Neural cell (in vitro differentiated cells): Measurements from ENCODE around the gene SLC22A31.

Experiments used
- EP300 ChIP-seq: fragments of 450-650 bp; conservative IDR thresholded peaks from 2 replicates; pipeline ENCODE4 v1.6.1; 2014; ENCODE audit warnings: antibody characterized with exemption, mild to moderate bottlenecking, moderate library complexity; ENCODE audit not compliant: poor library complexity, severe bottlenecking
- EZH2 ChIP-seq: fragments of 200-600, 300-800 bp; shearing (Covaris generic), sonication (generic); IDR thresholded peaks from 2 replicates; pipeline ENCODE4 v1.6.1; 2014; ENCODE audit warnings: antibody characterized with exemption, low read length, borderline replicate concordance, mild to moderate bottlenecking; ENCODE audit not compliant: insufficient read depth, poor library complexity, severe bottlenecking
- MXI1 ChIP-seq: fragments of 450-650 bp; conservative IDR thresholded peaks from 2 replicates; pipeline ENCODE4 v1.6.1; 2014; ENCODE audit warnings: antibody characterized with exemption, mild to moderate bottlenecking; ENCODE audit not compliant: poor library complexity, severe bottlenecking
- POLR2AphosphoS5 ChIP-seq: IDR thresholded peaks from 2 replicates; pipeline ENCODE4 v1.6.1; 2012
- RAD21 ChIP-seq: fragments of 450-650 bp; conservative IDR thresholded peaks from 2 replicates; pipeline ENCODE4 v1.6.1; 2014; ENCODE audit warnings: antibody characterized with exemption, mild to moderate bottlenecking, moderate library complexity
- SMC3 ChIP-seq: fragments of 450-650 bp; conservative IDR thresholded peaks from 2 replicates; pipeline ENCODE4 v1.6.1; 2014; ENCODE audit warnings: antibody characterized with exemption, mild to moderate bottlenecking, moderate library complexity; ENCODE audit not compliant: poor library complexity
- TAF1 ChIP-seq: IDR thresholded peaks from 2 replicates; pipeline ENCODE4 v1.6.1; 2012; ENCODE audit warnings: low read depth
- TF ChIP-seq, protein P1 (sequence below): fragments of 450-650 bp; IDR thresholded peaks from 2 replicates; pipeline ENCODE4 v1.5.1; 2014; ENCODE audit warnings: antibody characterized with exemption, mild to moderate bottlenecking, moderate library complexity; ENCODE audit not compliant: poor library complexity, severe bottlenecking
- TF ChIP-seq, protein P2 (sequence below): IDR thresholded peaks from 2 replicates; pipeline ENCODE4 v1.6.1; 2012; ENCODE audit warnings: borderline replicate concordance

DNA sequence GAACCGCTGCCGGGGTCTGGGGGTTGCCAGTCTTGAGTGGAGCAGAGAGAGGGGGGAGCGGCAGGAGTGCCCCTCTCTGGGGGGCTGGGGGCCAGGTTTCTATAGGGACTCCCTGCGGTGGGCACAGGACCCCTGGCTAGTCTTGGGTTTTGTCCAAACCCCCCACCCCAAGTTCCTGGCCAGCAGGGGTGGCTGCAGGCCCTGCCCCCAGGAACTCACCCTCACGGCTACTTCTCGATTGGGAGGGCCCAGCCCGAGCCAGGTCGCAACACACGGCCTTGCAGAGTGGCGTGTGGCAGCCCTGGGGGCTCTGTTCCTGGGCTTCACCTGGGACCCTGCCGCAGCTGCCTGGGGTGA lies 28.2 kb downstream of the SLC22A31 start:
- TF ChIP-seq, protein P1, sequence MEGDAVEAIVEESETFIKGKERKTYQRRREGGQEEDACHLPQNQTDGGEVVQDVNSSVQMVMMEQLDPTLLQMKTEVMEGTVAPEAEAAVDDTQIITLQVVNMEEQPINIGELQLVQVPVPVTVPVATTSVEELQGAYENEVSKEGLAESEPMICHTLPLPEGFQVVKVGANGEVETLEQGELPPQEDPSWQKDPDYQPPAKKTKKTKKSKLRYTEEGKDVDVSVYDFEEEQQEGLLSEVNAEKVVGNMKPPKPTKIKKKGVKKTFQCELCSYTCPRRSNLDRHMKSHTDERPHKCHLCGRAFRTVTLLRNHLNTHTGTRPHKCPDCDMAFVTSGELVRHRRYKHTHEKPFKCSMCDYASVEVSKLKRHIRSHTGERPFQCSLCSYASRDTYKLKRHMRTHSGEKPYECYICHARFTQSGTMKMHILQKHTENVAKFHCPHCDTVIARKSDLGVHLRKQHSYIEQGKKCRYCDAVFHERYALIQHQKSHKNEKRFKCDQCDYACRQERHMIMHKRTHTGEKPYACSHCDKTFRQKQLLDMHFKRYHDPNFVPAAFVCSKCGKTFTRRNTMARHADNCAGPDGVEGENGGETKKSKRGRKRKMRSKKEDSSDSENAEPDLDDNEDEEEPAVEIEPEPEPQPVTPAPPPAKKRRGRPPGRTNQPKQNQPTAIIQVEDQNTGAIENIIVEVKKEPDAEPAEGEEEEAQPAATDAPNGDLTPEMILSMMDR = no peak
- TF ChIP-seq RAD21 (no peak), POLR2AphosphoS5 (no peak), TAF1 (no peak), EZH2 (no peak), EP300 (no peak), SMC3 (no peak), MXI1 (no peak)
- TF ChIP-seq, protein P2, sequence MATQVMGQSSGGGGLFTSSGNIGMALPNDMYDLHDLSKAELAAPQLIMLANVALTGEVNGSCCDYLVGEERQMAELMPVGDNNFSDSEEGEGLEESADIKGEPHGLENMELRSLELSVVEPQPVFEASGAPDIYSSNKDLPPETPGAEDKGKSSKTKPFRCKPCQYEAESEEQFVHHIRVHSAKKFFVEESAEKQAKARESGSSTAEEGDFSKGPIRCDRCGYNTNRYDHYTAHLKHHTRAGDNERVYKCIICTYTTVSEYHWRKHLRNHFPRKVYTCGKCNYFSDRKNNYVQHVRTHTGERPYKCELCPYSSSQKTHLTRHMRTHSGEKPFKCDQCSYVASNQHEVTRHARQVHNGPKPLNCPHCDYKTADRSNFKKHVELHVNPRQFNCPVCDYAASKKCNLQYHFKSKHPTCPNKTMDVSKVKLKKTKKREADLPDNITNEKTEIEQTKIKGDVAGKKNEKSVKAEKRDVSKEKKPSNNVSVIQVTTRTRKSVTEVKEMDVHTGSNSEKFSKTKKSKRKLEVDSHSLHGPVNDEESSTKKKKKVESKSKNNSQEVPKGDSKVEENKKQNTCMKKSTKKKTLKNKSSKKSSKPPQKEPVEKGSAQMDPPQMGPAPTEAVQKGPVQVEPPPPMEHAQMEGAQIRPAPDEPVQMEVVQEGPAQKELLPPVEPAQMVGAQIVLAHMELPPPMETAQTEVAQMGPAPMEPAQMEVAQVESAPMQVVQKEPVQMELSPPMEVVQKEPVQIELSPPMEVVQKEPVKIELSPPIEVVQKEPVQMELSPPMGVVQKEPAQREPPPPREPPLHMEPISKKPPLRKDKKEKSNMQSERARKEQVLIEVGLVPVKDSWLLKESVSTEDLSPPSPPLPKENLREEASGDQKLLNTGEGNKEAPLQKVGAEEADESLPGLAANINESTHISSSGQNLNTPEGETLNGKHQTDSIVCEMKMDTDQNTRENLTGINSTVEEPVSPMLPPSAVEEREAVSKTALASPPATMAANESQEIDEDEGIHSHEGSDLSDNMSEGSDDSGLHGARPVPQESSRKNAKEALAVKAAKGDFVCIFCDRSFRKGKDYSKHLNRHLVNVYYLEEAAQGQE = no peak
